GM12878 (cell line): Measurements from ENCODE around the gene CERK. TPM values are rescaled to one million over a fixed set of nuclear protein-coding genes. Genes with fewer than 3 reads are reported as not detected.

ENCODE experiments used
- BACH1 ChIP-seq: fragments of 450-650 bp; IDR thresholded peaks from 2 replicates; pipeline ENCODE4 v1.6.1; 2017; ENCODE audit warnings: mild to moderate bottlenecking, borderline replicate concordance
- CBFB ChIP-seq: IDR thresholded peaks from 2 replicates; pipeline ENCODE4 v1.6.1; 2016; ENCODE audit warnings: antibody characterized with exemption, low read depth
- CEBPB ChIP-seq, 2 experiments: fragments of 150-350 bp in 1 of 2; IDR thresholded peaks; 2 replicates each; pipeline ENCODE4 v1.6.1; 2012 to 2014; ENCODE audit warnings: low read depth in 2 of 2, low read length in 2 of 2, borderline replicate concordance in 1 of 2, inconsistent platforms in 1 of 2
- CHD2 ChIP-seq: IDR thresholded peaks from 2 replicates; pipeline ENCODE4 v1.6.1; 2011; ENCODE audit warnings: low read depth, low read length, improper control_type of control experiment, borderline replicate concordance
- CREM ChIP-seq: IDR thresholded peaks from 2 replicates; pipeline ENCODE4 v1.6.1; 2014; ENCODE audit warnings: antibody characterized with exemption, low read depth
- DPF2 ChIP-seq: fragments of 450-650 bp; IDR thresholded peaks from 2 replicates; pipeline ENCODE4 v1.6.1; 2017; ENCODE audit warnings: mild to moderate bottlenecking
- ESRRA ChIP-seq: IDR thresholded peaks from 2 replicates; pipeline ENCODE4 v1.6.1; 2012; ENCODE audit warnings: mild to moderate bottlenecking, low read length, improper control_type of control experiment
- HDAC6 ChIP-seq: fragments of 200-600 bp; sonication (generic); IDR thresholded peaks from one replicate; pipeline ENCODE4 v1.8.0; 2017; ENCODE audit warnings: antibody characterized with exemption; ENCODE audit not compliant: unreplicated experiment
- HDGF ChIP-seq: fragments of 450-650 bp; IDR thresholded peaks from 2 replicates; pipeline ENCODE4 v1.6.1; 2016; ENCODE audit warnings: antibody characterized with exemption
- JUNB ChIP-seq: IDR thresholded peaks from 2 replicates; pipeline ENCODE4 v1.6.1; 2016; ENCODE audit warnings: antibody characterized with exemption, mild to moderate bottlenecking
- MTA2 ChIP-seq: fragments of 450-650 bp; IDR thresholded peaks from 2 replicates; pipeline ENCODE4 v1.6.1; 2016; ENCODE audit warnings: low read depth, mild to moderate bottlenecking, moderate library complexity
- NFXL1 ChIP-seq: fragments of 450-650 bp; IDR thresholded peaks from 2 replicates; pipeline ENCODE4 v1.6.1; 2017; ENCODE audit warnings: antibody characterized with exemption, mild to moderate bottlenecking, borderline replicate concordance
- NR2F1 ChIP-seq: fragments of 450-650 bp; conservative IDR thresholded peaks from 2 replicates; pipeline ENCODE4 v1.6.1; 2017; ENCODE audit warnings: mild to moderate bottlenecking
- PML ChIP-seq: IDR thresholded peaks from 2 replicates; pipeline ENCODE4 v1.6.1; 2012; ENCODE audit warnings: low read length, inconsistent platforms
- POU2F2 ChIP-seq: IDR thresholded peaks from 3 replicates; pipeline ENCODE4 v1.6.1; 2011; ENCODE audit warnings: low read depth, mild to moderate bottlenecking, low read length, borderline replicate concordance
- SIX5 ChIP-seq: IDR thresholded peaks from 2 replicates; pipeline ENCODE4 v1.6.1; 2011; ENCODE audit warnings: mild to moderate bottlenecking, low read depth, low read length, moderate library complexity; ENCODE audit not compliant: severe bottlenecking
- SREBF1 ChIP-seq: IDR thresholded peaks from 2 replicates; pipeline ENCODE4 v1.6.1; 2012; ENCODE audit warnings: mild to moderate bottlenecking, low read length
- SUPT20H ChIP-seq: IDR thresholded peaks from 2 replicates; pipeline ENCODE4 v1.6.1; 2011; ENCODE audit warnings: low read depth, mild to moderate bottlenecking, low read length, moderate library complexity, borderline replicate concordance; ENCODE audit not compliant: control insufficient read depth
- TCF7 ChIP-seq: IDR thresholded peaks from 2 replicates; pipeline ENCODE4 v1.6.1; 2014; ENCODE audit warnings: antibody characterized with exemption, borderline replicate concordance
- ZNF207 ChIP-seq: fragments of 450-650 bp; IDR thresholded peaks from 2 replicates; pipeline ENCODE4 v1.6.1; 2014; ENCODE audit warnings: antibody characterized with exemption, mild to moderate bottlenecking, borderline replicate concordance
- ZNF217 ChIP-seq: fragments of 450-650 bp; IDR thresholded peaks from 2 replicates; pipeline ENCODE4 v1.6.1; 2017; ENCODE audit warnings: antibody characterized with exemption, mild to moderate bottlenecking
- polyA plus RNA-seq, 11 experiments: library from polyadenylated mRNA; depleted of rRNA in 4 of 11; unstranded in 6 of 11; stranded (reverse) in 5 of 11; fragments of >200 nt; fragmentation: Nextera tagmentation in 4 of 11; fragmentation: Illumina TruSeq in 1 of 11; extraction: Ambion mirVana in 4 of 11; extraction: Trizol in 1 of 11; gene quantifications; 1 replicate in 1 of 11; 2 replicates in 10 of 11; pipeline versions ENCODE4 v1.2.1 to v1.2.3, GENCODE V29; 2011 to 2016; ENCODE audit warnings: inconsistent platforms in 2 of 11, missing spikeins in 2 of 11, low read depth in 1 of 11
- total RNA-seq, 4 experiments: library from RNA; depleted of rRNA in 3 of 4; stranded (reverse); fragments of >200 nt in 3 of 4; fragmentation: Illumina TruSeq in 1 of 4; extraction: Trizol in 1 of 4; gene quantifications; 2 replicates each; pipeline versions ENCODE4 v1.2.1 to v1.2.3, GENCODE V29; 2013 to 2021
- TF ChIP-seq, protein P1 (sequence below): IDR thresholded peaks from 2 replicates; pipeline ENCODE4 v1.6.1; 2011; ENCODE audit warnings: low read depth, mild to moderate bottlenecking, low read length, moderate library complexity, borderline replicate concordance; ENCODE audit errors: extremely low read depth
- TF ChIP-seq, protein P2 (sequence below): fragments of 450-650 bp; IDR thresholded peaks from 2 replicates; pipeline ENCODE4 v1.6.1; 2018; ENCODE audit warnings: borderline replicate concordance, mild to moderate bottlenecking; ENCODE audit not compliant: partially characterized antibody
- TF ChIP-seq, protein P3 (sequence below): fragments of 450-650 bp; formaldehyde crosslinking; IDR thresholded peaks from 2 replicates; pipeline ENCODE4 v1.4.0; 2020; ENCODE audit warnings: mild to moderate bottlenecking, moderate library complexity

Gene CERK
- total and polyA plus RNA-seq, 10 of the 15 experiments (the other 5 are each of a cell fraction or from before 2014, with no cell fraction given) = 4.0 to 41.1 (median 30.2) TPM

DNA sequence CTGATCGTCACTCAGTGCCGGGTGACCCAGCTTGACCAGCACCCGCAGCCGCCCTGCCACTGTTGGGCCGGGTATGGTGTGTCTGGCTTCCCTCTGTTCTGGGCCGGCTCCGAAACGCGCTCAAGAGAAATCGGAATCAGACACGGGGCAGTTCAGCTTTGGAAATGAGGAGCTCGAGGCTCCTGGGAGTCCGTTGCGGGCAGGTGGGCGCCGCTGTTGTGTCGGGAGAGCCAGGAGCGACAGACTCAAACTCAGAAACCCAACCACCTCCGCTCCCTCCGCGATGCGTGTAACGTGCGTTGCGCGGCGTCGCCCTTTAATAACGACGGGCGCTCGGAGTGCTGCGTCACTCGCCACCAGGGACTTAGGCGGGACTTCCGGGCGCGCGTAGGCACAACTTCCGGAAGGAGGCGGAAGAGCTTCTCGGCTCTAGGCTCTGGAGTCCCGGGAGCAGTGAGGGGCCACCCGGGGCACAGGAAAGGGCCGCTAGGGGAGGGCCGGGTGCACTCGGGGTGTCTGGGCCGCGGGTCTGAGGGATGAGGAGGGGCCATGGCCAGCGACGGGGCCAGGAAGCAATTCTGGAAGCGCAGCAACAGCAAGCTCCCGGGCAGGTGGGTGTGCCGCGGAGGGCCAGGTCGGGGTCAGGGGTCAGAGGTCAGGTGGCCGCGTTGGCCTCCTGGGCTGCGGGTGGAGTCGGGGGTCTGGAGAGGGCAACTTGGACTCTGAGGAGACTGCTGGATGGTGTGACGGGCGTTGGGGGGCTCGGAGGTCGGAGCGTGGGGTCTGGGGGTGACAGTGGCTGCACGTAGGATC lies 24.4 kb upstream of the CERK start, which contains the start of gene TBC1D22A (continued):
- TF ChIP-seq, protein P1, sequence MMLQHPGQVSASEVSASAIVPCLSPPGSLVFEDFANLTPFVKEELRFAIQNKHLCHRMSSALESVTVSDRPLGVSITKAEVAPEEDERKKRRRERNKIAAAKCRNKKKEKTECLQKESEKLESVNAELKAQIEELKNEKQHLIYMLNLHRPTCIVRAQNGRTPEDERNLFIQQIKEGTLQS = no peak
- peak; percentile 66 for TF ChIP-seq SREBF1
- peak; percentile 100 for TF ChIP-seq NR2F1
- TF ChIP-seq CHD2 = peak; percentile 74; the same call in 1 of the 2 replicates
- TF ChIP-seq POU2F2 = peak; percentile 62; the same call in 1 of the 3 replicates
- 0 out of 2 replicates have a peak, but pooled peaks have one; percentile 20 for TF ChIP-seq BACH1
- 0 out of 2 replicates have a peak, but pooled peaks have one; percentile 27 for TF ChIP-seq DPF2
- peak; percentile 55; the same call in 1 of the 2 replicates for TF ChIP-seq HDGF
- peak; percentile 99 for TF ChIP-seq CREM
- TF ChIP-seq JUNB = no peak; the same call in 1 of the 2 replicates
- TF ChIP-seq ZNF207 = no peak
- TF ChIP-seq TCF7 = no peak
- peak; percentile 54 for TF ChIP-seq SIX5
- no peak for TF ChIP-seq ESRRA
- no peak for TF ChIP-seq ZNF217
- TF ChIP-seq, protein P2, sequence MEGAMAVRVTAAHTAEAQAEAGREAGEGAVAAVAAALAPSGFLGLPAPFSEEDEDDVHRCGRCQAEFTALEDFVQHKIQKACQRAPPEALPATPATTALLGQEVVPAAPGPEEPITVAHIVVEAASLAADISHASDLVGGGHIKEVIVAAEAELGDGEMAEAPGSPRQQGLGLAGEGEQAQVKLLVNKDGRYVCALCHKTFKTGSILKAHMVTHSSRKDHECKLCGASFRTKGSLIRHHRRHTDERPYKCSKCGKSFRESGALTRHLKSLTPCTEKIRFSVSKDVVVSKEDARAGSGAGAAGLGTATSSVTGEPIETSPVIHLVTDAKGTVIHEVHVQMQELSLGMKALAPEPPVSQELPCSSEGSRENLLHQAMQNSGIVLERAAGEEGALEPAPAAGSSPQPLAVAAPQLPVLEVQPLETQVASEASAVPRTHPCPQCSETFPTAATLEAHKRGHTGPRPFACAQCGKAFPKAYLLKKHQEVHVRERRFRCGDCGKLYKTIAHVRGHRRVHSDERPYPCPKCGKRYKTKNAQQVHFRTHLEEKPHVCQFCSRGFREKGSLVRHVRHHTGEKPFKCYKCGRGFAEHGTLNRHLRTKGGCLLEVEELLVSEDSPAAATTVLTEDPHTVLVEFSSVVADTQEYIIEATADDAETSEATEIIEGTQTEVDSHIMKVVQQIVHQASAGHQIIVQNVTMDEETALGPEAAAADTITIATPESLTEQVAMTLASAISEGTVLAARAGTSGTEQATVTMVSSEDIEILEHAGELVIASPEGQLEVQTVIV = peak; percentile 60
- no peak for TF ChIP-seq SUPT20H
- no peak for TF ChIP-seq NFXL1
- TF ChIP-seq MTA2 = peak; percentile 96
- peak; percentile 91 for TF ChIP-seq PML
- no peak for TF ChIP-seq HDAC6
- TF ChIP-seq, protein P3, sequence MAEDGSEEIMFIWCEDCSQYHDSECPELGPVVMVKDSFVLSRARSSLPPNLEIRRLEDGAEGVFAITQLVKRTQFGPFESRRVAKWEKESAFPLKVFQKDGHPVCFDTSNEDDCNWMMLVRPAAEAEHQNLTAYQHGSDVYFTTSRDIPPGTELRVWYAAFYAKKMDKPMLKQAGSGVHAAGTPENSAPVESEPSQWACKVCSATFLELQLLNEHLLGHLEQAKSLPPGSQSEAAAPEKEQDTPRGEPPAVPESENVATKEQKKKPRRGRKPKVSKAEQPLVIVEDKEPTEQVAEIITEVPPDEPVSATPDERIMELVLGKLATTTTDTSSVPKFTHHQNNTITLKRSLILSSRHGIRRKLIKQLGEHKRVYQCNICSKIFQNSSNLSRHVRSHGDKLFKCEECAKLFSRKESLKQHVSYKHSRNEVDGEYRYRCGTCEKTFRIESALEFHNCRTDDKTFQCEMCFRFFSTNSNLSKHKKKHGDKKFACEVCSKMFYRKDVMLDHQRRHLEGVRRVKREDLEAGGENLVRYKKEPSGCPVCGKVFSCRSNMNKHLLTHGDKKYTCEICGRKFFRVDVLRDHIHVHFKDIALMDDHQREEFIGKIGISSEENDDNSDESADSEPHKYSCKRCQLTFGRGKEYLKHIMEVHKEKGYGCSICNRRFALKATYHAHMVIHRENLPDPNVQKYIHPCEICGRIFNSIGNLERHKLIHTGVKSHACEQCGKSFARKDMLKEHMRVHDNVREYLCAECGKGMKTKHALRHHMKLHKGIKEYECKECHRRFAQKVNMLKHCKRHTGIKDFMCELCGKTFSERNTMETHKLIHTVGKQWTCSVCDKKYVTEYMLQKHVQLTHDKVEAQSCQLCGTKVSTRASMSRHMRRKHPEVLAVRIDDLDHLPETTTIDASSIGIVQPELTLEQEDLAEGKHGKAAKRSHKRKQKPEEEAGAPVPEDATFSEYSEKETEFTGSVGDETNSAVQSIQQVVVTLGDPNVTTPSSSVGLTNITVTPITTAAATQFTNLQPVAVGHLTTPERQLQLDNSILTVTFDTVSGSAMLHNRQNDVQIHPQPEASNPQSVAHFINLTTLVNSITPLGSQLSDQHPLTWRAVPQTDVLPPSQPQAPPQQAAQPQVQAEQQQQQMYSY (CRISPR knock-in tag) = no peak
- peak; percentile 89 for TF ChIP-seq CBFB
- no peak for TF ChIP-seq CEBPB (IDR thresholded peaks at IDR 0.05; ENCODE audit: borderline replicate concordance in 1 of 2, low read depth in 2 of 2, low read length in 2 of 2)
